HCT116 (cell line): ENCODE data around the gene RXRA. TPM values are rescaled to one million over a fixed set of nuclear protein-coding genes. Genes with fewer than 3 reads are reported as not detected.

ENCODE experiments used
- ATAC-seq: fragments of 200-7000 bp; cut with Tn5 transposase; 2 replicates; pipeline ENCODE4 v1.9.1; 2020; ENCODE audit warnings: mild to moderate bottlenecking, moderate library complexity
- BruUV-seq: library from RNA; stranded (reverse); fragments of 400-500 nt; replicated peaks from 2 replicates; lab custom pipeline; 2021; lab: Mats Ljungman, UMichigan
- CTCF ChIA-PET: fragments of 300-600 bp; sonication (Branson Sonifier 250); formaldehyde crosslinking; loops from one replicate; lab custom pipeline; 2021; ENCODE audit warnings: antibody characterized with exemption; lab: Charles Lee
- POLR2A ChIA-PET: fragments of 300-600, 350-600 bp; sonication (Branson Sonifier 250); formaldehyde crosslinking; loops from one replicate; lab custom pipeline; 2021; ENCODE audit warnings: antibody characterized with exemption; lab: Charles Lee
- RAD21 ChIA-PET, 2 experiments: fragments of 300-600 bp; sonication (Branson Sonifier 250); formaldehyde crosslinking; loops; one replicate each; lab custom pipeline; 2023; ENCODE audit warnings: low total read pairs in 2 of 2; ENCODE audit not compliant: uncharacterized antibody in 2 of 2, unreplicated experiment in 2 of 2, low non-redundant PET in 1 of 2; lab: Charles Lee
- DNase-seq: peaks from one replicate; pipeline ENCODE4 v3.0.0-alpha.2; 2010; ENCODE audit warnings: low read depth, low spot score
- H2AFZ ChIP-seq: fragments of 200-600 bp; shearing (Covaris generic), sonication (generic); 2 replicates; pipeline ENCODE4 v1.6.1; 2017; ENCODE audit warnings: low read depth, mixed run types, mixed read lengths, antibody characterized with exemption, low read length; ENCODE audit not compliant: poor library complexity, severe bottlenecking
- H3K27ac ChIP-seq: 2 replicates; pipeline ENCODE4 v1.5.1; 2012; ENCODE audit warnings: low read depth, low read length
- H3K27me3 ChIP-seq: fragments of 200-600 bp; sonication (generic); 2 replicates; pipeline ENCODE4 v1.6.1; 2016; ENCODE audit warnings: mixed run types, low read length, mixed read lengths; ENCODE audit not compliant: insufficient read depth
- H3K36me3 ChIP-seq, 2 experiments: fragments of 200-500 bp in 1 of 2; fragments of 200-600 bp in 1 of 2; sonication (Bioruptor generic) in 1 of 2; sonication (generic) in 1 of 2; 2 replicates each; pipeline versions ENCODE4 v1.5.1 to v1.6.1; 2014 to 2016; ENCODE audit warnings: low read length in 2 of 2, inconsistent platforms in 1 of 2, mixed read lengths in 1 of 2, mixed run types in 1 of 2; ENCODE audit not compliant: insufficient read depth in 2 of 2, control insufficient read depth in 1 of 2
- H3K4me1 ChIP-seq, 2 experiments: fragments of 200-600 bp in 1 of 2; sonication (generic) in 1 of 2; 2 replicates each; pipeline versions ENCODE4 v1.5.1 to v1.6.1; 2012 to 2017; ENCODE audit warnings: low read length in 2 of 2, inconsistent platforms in 1 of 2, mild to moderate bottlenecking in 1 of 2, mixed read lengths in 1 of 2, mixed run types in 1 of 2, moderate library complexity in 1 of 2; ENCODE audit not compliant: insufficient read depth in 2 of 2, control insufficient read depth in 1 of 2
- H3K4me2 ChIP-seq: fragments of 200-600 bp; sonication (generic); 2 replicates; pipeline ENCODE4 v1.6.1; 2017; ENCODE audit warnings: mixed run types, low read length, mixed read lengths
- H3K4me3 ChIP-seq, 2 experiments: fragments of 200-600 bp in 1 of 2; sonication (generic) in 1 of 2; replicated peaks in 1 of 2; 2 replicates each; pipeline ENCODE4 v1.5.1; 2011 to 2016; ENCODE audit warnings: low read length in 2 of 2, control low read depth in 1 of 2, low read depth in 1 of 2, mild to moderate bottlenecking in 1 of 2, mixed read lengths in 1 of 2, mixed run types in 1 of 2
- H3K79me2 ChIP-seq: fragments of 200-600 bp; sonication (generic); 2 replicates; pipeline ENCODE4 v1.6.1; 2017; ENCODE audit warnings: mild to moderate bottlenecking, mixed run types, low read length, moderate library complexity, mixed read lengths; ENCODE audit not compliant: insufficient read depth
- H3K9ac ChIP-seq: fragments of 200-600 bp; sonication (generic); 2 replicates; pipeline ENCODE4 v1.6.1; 2016; ENCODE audit warnings: low read length, mixed read lengths
- H3K9me2 ChIP-seq: fragments of 200-600 bp; sonication (generic), shearing (Covaris generic); 2 replicates; pipeline ENCODE4 v1.6.1; 2017; ENCODE audit warnings: mixed run types, mild to moderate bottlenecking, moderate library complexity; ENCODE audit not compliant: insufficient read depth
- H3K9me3 ChIP-seq, 2 experiments: fragments of 200-500 bp in 1 of 2; fragments of 200-600 bp in 1 of 2; sonication (Bioruptor generic) in 1 of 2; sonication (generic) in 1 of 2; 2 replicates each; pipeline ENCODE4 v1.6.1; 2014 to 2017; ENCODE audit warnings: low read length in 2 of 2, mixed read lengths in 2 of 2, inconsistent platforms in 1 of 2, low read depth in 1 of 2, mild to moderate bottlenecking in 1 of 2, mixed run types in 1 of 2, moderate library complexity in 1 of 2; ENCODE audit not compliant: control insufficient read depth in 1 of 2, insufficient read depth in 1 of 2
- H4K20me1 ChIP-seq: fragments of 200-600 bp; sonication (generic), shearing (Covaris generic); 2 replicates; pipeline ENCODE4 v1.6.1; 2017; ENCODE audit warnings: mixed run types, mild to moderate bottlenecking, moderate library complexity; ENCODE audit not compliant: insufficient read depth
- CBX3 ChIP-seq: IDR thresholded peaks from 2 replicates; pipeline ENCODE4 v1.6.1; 2012; ENCODE audit warnings: low read depth
- CEBPB ChIP-seq: IDR thresholded peaks from 2 replicates; pipeline ENCODE4 v1.6.1; 2012; ENCODE audit warnings: low read depth
- CTCF ChIP-seq, 3 experiments: fragments of 200-600 bp in 1 of 3; sonication (generic) in 1 of 3; IDR thresholded peaks in 2 of 3; conservative IDR thresholded peaks in 1 of 3; 2 replicates each; pipeline ENCODE4 v1.5.1; 2012 to 2017; ENCODE audit warnings: low read depth in 2 of 3, low read length in 2 of 3, antibody characterized with exemption in 1 of 3, borderline replicate concordance in 1 of 3, control low read depth in 1 of 3, mild to moderate bottlenecking in 1 of 3, mixed read lengths in 1 of 3, mixed run types in 1 of 3, moderate library complexity in 1 of 3; ENCODE audit not compliant: insufficient read depth in 1 of 3
- EGR1 ChIP-seq: IDR thresholded peaks from 2 replicates; pipeline ENCODE4 v1.6.1; 2012; ENCODE audit warnings: low read depth
- EZH2 ChIP-seq: fragments of 200-600 bp; sonication (generic); IDR thresholded peaks from 2 replicates; pipeline ENCODE4 v1.6.1; 2017; ENCODE audit warnings: antibody characterized with exemption, mixed run types
- JUND ChIP-seq: IDR thresholded peaks from 2 replicates; pipeline ENCODE4 v1.6.1; 2012
- MAX ChIP-seq: IDR thresholded peaks from 2 replicates; pipeline ENCODE4 v1.6.1; 2012
- POLR2AphosphoS5 ChIP-seq: IDR thresholded peaks from 2 replicates; pipeline ENCODE4 v1.6.1; 2011; ENCODE audit warnings: mild to moderate bottlenecking, low read depth, low read length, moderate library complexity
- RAD21 ChIP-seq: IDR thresholded peaks from 2 replicates; pipeline ENCODE4 v1.6.1; 2012; ENCODE audit warnings: low read depth, mild to moderate bottlenecking
- SP1 ChIP-seq: IDR thresholded peaks from 2 replicates; pipeline ENCODE4 v1.6.1; 2012; ENCODE audit warnings: low read depth
- SRF ChIP-seq: IDR thresholded peaks from 2 replicates; pipeline ENCODE4 v1.6.1; 2012; ENCODE audit warnings: low read depth
- ZBTB33 ChIP-seq: IDR thresholded peaks from 2 replicates; pipeline ENCODE4 v1.6.1; 2011; ENCODE audit warnings: mild to moderate bottlenecking, low read length, moderate library complexity; ENCODE audit not compliant: insufficient replicate concordance; ENCODE audit errors: extremely low read depth
- ZFX ChIP-seq: fragments of 450-650 bp; IDR thresholded peaks from 2 replicates; pipeline ENCODE4 v1.6.1; 2017
- ZNF274 ChIP-seq: fragments of 200-500 bp; sonication (Bioruptor generic); IDR thresholded peaks from 2 replicates; pipeline ENCODE4 v1.6.1; 2014; ENCODE audit warnings: mild to moderate bottlenecking, low read depth, low read length, inconsistent platforms
- intact Hi-C: fragments of 100-400 bp; cut with micrococcal nuclease; formaldehyde crosslinking; loops from 2 replicates; pipeline ENCODE4 v1.10.0; 2022
- total RNA-seq: library from RNA; stranded (reverse); gene quantifications from one replicate; pipeline ENCODE4 v1.2.1, GENCODE V29; 2021; ENCODE audit not compliant: unreplicated experiment

Gene RXRA
- total RNA-seq, 1 experiment from 2014 or later, result 43.9 TPM

GRCh38 chr9:134426436-134426835 is 100.2 kb downstream of the RXRA start:
- POLR2A ChIA-PET, result no interaction called here
- RAD21 ChIA-PET, result interaction anchor here in 1 of 2 experiments (0.7 kb wide), 1 partner anchor 101 kb away, joined by 3 read pairs; no protein-coding TSS in a partner anchor
- DNase-seq (no peak), ATAC-seq (no peak)
- H3K9me3 ChIP-seq, result no peaks in the 10 kb centered on the region
- H3K4me3 ChIP-seq, result no peak overlapping the region
- H3K36me3 ChIP-seq, result 0 out of 4 replicates have a peak, but pooled peaks cover 0 to 2% of the 10 kb centered on the region in 2 experiments
- H2AFZ ChIP-seq, result no peak overlapping the region
- H3K27me3 ChIP-seq, result no peaks in the 10 kb centered on the region
- intact Hi-C loops, result loop anchor here (2.0 kb wide), 1 partner anchor 60 kb away; no protein-coding TSS in a partner anchor
- no peaks in the 10 kb centered on the region for H4K20me1 ChIP-seq
- H3K4me2 ChIP-seq, result no peak overlapping the region
- H3K9ac ChIP-seq, result no peak overlapping the region
- CTCF ChIA-PET, result no interaction called here
- TF ChIP-seq CBX3 (no peak), ZFX (no peak), CTCF (IDR thresholded peaks at IDR 0.05 in 2 of 3, conservative IDR thresholded peaks at IDR 0.05 in 1 of 3; ENCODE audit: borderline replicate concordance in 1 of 3, insufficient read depth in 1 of 3, low read depth in 2 of 3, low read length in 2 of 3) (no peak), EZH2 (no peak), CEBPB (no peak), EGR1 (no peak), POLR2AphosphoS5 (no peak), SRF (no peak), ZNF274 (no peak), SP1 (no peak), ZBTB33 (no peak), MAX (no peak), RAD21 (no peak), JUND (no peak)
- no peaks in the 10 kb centered on the region for H3K79me2 ChIP-seq
- H3K27ac ChIP-seq, result no peak overlapping the region
- no TSS peak for BruUV-seq
- no peaks in the 10 kb centered on the region for H3K9me2 ChIP-seq
- H3K4me1 ChIP-seq, result no peaks in the 10 kb centered on the region
